Smooth muscle cell of the brain vasculature (primary cell): Measurements from ENCODE around the gene SLC6A20.

ENCODE experiments used
- DNase-seq: peaks from one replicate; pipeline ENCODE4 v3.0.0-alpha.2; 2012; ENCODE audit warnings: low read depth, low spot score

Gene SLC6A20

DNA sequence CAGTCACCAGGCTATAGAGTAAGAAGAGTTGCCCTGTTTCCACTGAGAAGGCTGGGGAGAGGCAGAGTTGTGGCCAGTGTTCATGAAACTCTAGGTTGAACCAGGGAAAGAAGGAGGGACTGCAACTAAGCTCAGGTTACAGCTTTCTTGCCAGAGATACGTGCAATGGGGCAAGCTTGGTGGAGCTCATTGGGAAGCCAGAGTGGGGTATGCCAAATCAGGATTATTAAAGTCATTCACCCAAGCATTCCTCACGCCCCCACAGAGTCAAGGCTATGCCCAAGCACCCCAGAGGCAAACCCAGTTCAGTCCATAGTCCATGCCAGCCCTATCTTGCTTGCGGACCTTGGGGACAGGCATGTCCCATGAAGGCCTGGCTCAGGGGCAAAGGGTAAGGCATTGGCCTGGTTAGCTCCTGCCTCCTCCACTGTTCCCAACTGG is 17.6 kb downstream of the SLC6A20 start:
- no peak for DNase-seq

DNA sequence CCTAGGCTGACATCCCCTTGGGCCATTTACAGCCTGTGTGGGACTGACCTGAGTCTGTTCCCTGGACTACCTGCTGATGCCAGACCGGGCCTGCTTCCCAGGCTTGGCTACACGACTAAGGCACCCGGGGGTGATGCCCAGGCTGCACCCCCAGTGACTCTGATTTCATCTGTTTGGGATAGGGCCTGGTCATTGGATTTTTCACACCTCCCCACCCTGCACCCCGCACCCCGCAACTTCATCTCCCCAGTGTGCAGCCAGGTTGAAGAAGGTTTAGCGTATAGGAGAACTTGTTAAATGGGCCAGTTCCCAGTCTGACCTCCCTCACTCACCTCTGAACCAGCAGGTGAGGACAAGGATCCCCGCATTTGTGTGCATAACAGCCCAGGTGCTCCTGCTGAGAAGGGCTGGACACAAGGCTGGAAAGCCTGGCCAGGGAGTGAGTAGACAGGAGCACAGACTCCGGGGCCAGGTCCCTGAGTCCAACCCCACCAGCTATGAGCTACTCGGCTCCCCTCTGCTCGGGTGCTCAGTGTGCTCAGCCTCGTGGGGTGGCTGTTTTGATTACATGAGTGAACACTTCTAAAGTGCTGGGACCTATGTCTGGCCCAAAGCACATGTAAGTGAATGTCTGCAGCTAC is 18.5 kb downstream of the SLC6A20 start:
- DNase-seq, result no peak

DNA sequence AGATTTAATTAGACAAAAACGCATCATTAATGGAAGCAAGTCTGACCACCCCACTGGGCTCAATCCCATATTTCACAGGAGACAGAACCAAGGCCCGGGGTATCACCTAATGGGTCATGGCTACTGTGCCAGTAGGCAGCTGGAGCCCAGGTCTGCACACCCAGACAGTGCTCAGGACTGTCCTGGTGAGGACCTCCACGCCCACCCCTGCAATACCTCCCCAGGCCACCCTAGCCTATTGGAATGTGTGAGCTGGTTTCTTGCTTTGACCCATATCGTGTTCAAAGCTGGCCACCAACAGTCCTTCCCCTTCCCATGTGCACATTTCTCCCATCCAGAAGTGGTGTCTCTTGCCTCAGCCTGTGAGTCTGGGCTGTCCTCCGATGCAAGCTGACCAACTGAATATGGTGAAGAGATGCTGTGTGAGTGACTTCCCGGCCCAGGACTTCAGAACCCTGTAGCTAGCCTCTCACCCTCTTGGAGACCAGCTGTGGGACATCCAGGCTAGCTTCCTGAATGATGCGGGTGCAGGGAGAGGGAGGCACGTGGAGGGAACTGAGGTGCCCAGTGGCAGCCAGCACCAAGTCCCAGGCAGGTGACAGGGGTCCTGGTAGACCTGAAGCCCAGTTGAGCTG is 19.1 kb downstream of the SLC6A20 start:
- no peak for DNase-seq

DNA sequence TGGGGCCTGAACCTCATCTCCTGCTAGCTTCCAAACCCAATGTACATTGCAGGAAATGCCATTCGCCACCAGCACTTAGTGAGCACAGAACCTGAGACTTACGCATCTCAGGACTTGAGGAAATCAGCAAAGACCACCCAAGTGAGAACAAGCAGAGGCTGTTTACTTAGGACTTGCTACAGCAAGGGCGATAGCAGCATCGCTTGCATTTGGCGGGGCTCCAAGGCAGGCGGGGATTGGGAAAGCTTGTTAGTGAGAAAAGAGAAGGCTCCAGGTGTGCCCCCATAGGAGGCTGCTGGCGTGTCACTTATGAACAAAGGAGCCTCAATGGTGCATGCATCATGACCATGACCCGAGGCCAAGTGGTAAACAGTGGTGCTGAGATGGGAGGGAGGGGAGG is 19.7 kb downstream of the SLC6A20 start:
- no peak for DNase-seq

DNA sequence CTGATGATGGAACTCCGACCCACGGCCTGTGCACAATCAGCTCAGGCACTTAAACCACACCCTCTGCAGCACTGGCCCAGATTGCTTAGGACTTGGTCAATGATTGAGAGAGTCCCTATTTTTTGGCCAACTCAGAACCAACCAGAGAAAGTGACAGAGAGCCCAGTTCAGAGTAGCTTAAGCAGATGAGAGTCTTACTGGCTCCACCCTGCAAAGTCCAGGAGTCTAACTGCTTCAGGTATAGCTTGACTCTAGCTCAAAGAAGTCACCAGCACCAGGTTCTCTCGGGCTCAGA is 20.1 kb downstream of the SLC6A20 start:
- no peak for DNase-seq

DNA sequence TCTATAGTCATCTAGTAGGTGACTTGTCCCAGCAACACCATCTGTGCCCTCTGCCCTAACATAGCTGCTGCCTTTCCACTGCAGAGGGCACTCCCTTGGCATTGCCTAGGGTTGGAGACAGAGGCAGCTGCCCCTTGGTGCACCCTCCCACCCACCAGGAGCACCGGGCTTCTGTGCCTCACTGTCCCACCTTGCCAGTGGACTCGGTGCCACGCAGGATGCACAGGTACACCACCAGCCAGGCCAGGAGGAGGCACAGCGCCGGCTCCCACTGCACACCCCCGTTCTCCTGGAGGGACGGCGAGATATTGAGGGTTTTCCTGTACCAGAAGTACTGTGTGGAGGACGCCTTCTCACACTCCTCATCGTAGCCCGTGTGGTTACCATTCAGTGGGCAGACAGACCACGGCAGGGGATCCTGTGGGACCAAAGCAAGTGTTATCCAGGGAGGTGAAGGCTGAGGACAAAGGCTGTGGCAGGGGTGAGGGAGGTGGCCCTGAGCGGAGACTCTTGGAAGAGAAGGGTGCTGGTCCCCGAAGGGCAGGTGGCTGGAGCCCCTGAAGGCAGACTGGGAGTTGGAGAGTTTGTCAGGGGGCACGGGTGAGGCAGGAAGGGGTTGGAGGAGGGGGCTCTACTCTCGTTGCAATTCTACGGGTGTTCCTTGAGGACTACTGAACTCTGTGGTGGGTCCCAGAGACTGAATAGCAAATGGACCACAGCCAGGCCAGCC is 20.6 kb downstream of the SLC6A20 start:
- DNase-seq, result no peak

DNA sequence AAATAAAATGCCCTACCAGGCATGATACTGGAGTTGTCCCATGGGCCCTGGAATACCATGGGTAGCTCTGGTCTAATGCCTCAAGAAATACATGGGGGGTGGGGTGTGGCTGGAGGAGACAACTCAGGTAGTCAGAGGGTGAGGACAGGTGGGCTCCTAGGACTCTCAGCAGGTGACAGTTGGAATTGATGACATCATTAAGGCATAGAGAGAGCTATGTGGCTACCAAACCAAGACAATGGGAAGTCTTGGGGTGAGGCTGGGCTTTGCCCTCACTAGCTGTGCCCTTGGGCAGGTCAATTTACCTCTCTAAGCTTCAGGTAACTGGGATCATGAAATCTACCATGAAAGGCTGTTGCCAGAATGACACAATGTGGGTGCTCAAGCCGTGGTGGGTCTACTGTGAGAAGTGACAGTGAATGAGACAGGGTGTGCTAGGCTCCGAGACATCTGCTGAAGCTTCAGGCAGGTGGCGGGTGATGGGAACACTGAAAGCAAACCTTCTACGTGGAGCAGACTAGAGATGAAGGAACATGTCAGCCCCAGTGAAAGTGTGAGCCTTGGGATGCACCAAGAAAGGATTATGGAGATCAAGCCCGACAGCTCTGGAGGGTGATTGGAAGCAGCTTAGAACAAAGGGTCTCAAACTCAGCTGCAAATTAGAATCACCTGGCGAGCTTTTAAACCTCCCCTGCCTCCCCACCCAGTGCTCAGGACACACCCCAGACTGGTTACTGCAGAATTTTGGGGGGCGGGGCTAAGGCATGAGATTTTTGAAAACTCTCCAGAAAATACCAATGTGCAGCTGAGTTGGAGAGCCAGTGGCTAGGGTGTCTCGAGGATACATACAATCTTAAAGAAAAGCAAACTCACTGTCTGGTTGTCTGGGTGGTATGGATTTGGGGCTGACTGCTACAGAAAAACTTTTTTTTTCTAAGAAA is 21.5 kb downstream of the SLC6A20 start:
- no peak for DNase-seq

DNA sequence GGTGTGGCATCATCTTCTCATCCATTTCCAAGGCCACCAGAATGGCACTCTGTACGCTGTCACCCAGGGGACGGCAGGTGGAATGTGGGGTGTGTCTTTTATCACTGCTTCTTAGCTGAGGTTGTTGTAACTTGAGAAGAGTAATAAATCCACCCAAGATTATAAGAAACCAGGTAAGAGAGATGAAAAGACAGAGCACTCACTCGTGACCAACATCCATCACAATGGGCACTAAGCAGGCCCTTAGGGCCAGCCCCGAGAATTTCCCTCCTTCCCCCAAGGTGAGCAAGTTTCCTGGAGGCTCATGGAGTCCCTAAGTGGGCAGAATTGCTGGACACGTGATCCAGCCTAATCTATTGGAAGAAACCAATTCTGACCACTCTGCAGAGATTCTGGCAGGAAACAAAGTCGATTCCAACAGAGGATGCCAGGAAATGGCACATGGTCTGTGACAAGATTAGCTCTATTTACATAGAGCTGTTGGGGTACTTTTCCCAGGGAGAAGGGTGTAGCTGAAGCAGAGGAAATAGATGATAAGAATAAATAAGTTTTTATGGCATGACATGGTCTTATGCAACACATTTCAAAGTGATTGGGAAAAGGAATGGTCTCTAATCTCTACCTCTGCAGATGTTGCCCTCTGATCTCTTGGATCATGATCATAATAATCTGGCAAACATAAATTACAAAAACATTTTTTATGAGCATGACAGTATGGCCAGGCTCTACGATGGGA is 22.5 kb downstream of the SLC6A20 start:
- no peak for DNase-seq

DNA sequence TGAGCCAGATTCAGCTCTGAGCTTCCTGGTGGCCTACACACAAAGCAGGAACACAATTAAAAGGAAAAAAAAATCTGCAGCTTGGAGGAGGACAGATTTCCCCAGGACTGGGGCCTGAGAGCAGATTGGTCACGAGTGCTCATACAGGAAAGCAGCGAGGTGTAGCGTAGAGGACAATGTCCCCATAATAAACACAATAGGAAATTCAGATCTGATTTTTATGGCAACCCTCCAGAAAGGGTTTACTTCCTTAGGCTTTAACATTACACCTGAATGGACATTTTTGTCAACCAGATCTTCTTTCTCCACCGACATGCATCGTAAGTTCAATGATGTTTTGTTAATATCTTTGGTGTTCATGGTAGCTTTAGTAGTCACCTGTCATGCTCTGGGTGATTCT is 23.3 kb downstream of the SLC6A20 start:
- no peak for DNase-seq

DNA sequence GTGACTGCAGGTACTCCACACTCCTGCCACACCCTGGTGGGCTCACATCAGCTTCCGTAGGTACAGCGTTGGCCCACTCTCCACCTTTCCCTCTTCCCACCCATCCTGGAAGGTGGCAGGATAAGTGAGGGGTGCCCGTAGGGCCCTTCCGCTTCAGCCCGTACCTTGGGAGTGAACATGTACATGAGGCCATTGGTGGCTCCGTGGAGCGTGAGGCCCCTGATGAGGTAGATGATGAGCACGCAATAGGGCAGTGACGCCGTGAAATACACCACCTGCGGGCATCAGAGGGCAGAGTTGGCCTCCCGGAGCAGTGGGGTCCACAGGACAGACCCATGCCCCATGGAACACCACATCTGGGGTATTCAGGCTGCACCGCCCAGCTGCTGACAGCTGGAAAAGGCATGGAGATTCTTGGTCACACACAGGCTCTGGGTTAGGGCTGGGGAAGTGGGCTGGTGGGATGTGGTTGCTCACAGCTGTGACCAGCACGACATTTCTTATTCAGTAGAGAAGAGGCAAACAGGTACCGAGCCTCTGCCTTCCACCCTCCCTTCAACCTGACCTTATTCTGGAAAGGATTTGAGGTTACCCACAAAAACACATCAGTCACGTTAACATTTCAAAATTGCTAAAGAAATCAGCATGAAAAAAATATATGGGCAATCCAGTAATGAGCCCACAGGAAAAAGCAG is 23.8 kb downstream of the SLC6A20 start:
- no peak for DNase-seq

DNA sequence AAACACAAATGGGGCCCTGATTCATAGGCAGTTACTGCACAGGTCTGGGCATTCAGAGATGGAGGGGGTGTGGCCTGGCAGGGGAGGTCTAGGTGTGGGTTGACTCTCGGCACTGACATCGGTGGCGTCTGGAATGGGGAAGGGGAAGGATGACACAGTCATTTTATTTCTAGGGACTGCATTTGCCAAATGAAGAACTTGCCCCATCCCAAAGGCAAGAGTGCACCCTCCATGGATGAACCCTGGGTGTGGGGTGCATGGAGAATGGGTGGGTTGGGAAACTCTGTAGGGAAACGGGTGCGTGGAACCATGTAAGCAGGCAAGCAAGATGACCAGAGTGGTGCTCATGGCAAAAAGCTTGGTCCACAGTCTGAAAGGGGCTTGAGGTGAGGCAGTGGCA is 24.5 kb downstream of the SLC6A20 start:
- DNase-seq, result no peak

DNA sequence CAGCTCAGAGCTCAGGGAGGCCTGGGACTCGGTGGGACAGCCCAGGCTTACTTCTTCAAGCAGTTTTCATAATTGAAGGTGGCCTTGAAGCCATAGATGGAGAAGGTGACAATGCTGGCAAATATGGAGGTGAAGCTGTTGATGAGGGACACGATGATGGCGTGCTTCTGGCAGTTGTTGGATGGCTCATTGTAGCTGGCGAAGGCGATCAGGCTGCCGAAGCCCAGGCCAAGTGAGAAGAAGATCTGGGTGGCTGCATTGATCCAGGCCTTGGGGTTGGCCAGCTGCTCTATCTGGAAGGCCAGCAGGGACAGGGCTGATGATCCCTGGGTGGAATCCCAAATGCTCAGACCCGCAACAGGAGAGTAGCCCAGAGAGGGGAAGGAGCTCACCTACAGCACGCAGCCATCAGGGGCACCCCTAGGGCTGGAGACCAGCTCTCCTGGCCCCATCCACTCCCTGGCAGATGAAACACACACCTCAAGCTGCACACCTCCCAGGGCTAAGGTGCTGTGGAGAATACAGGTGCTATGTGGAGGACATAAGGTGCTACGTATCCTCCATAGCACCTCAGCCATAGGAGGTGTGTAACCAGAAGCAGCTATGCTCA is 25.1 kb downstream of the SLC6A20 start:
- no peak for DNase-seq

DNA sequence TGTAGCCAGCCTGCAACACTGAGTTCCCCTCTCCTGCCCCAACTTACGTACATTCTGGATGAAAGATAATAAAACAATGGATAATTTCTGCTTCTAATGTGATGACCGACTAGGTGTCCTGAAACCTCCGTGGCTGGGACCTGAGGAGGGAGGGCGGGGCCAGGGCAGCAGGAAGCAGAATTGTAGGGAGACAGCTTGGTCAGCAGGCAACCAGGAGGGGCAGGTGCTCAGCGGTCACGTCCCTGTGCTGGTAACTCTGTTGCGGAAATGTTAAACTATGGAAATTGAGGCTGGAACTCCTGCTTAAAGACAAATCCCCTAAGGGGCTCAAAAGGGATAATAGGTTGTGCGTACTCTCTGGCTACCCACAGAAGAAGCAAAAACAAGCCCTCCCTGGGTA is 30.4 kb downstream of the SLC6A20 start:
- DNase-seq, result no peak

DNA sequence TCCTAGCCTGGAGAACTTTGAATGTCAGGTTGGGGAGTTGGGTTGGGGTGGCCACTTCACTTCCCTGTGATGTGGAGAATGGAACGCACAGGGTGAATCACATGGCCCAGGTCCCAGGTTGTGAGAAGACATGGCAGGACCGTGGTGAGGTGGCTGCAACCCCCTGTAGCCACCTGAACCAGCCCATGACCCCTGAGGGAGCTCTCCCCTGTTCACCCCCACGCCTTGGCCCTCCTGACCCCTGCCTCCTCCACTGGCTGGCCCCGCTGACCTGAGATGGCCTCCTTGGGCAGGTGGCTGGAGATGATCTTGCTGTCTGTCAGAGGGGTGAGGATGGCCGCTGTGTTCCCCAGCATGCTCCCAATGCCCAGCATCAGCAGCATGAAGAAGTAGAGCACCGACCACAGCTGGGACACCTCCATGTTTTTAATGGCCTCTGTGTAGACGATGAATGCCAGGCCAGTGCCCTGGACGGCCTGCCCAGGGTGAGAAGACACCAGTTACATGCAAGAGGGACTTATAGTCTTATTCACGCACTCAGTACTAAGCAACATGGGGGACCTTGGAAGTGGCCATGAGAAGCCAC is 31.0 kb downstream of the SLC6A20 start:
- no peak for DNase-seq

DNA sequence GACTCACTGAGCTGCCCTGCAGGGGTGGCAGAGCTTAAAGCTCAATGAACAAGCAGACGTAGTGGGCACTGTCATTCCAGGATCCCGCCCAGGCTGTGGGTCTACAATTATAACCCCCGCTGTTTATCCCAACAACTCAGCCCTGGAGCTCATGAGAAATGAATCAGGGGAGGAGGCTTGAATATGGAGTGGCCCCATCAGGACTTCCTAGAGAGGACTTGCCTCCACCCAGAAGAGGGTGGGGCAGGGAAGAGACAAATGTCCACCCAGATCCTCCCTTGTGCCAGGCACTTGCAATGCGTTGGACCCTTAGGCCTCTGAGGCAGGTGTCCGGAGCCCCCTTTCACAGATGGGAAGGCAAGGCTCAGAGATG is 33.0 kb downstream of the SLC6A20 start:
- DNase-seq, result no peak

DNA sequence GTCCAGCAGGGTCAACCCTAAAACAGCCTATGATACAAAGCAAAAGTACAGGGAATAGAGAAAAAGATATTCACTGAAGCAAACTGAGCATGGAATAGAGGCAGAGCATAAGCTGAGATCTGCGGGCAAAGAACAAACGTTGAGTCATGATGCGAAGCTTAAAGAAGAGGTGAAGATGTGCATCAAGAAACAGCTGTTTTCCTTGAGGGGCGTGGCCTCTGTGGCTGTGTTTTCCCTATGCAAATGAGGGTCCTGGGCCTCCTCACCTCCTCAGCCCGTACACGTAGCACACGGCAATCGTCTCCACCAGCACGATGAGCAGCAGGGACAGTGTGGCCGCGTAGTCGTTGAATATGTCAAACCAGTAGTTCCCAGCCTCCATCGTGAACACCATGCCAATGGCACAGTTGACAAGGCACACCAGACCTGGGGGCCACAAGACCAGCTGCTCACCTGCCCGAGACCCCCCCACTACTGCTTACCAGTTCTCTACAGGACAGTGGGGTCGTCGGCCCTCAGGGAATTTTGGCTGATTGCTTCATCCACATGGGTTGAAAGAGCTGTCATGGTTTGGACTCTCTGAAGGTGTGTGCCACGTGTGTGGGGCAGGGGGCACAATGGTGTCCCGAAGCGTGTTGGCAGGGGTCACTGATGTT is 33.6 kb downstream of the SLC6A20 start:
- DNase-seq, result no peak

DNA sequence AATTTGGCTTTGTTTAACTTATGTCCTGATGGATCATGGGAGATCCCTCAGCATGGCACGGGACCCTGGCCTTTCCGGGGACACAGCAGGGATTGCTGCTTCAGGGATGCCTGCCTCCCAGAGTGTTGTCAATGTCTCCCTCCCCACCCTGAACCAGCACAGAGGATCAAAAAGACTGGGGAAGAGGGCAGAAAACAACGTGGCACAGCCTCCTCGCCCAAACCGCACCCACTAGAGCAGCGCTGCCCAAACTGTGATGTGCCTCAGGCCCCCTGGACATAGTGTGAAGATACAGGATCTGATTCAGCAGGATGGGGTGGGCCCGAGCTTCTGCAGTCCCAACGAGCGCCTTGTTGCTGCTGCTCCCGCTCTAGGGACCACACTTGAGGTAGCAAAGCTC is 34.5 kb downstream of the SLC6A20 start:
- no peak for DNase-seq

DNA sequence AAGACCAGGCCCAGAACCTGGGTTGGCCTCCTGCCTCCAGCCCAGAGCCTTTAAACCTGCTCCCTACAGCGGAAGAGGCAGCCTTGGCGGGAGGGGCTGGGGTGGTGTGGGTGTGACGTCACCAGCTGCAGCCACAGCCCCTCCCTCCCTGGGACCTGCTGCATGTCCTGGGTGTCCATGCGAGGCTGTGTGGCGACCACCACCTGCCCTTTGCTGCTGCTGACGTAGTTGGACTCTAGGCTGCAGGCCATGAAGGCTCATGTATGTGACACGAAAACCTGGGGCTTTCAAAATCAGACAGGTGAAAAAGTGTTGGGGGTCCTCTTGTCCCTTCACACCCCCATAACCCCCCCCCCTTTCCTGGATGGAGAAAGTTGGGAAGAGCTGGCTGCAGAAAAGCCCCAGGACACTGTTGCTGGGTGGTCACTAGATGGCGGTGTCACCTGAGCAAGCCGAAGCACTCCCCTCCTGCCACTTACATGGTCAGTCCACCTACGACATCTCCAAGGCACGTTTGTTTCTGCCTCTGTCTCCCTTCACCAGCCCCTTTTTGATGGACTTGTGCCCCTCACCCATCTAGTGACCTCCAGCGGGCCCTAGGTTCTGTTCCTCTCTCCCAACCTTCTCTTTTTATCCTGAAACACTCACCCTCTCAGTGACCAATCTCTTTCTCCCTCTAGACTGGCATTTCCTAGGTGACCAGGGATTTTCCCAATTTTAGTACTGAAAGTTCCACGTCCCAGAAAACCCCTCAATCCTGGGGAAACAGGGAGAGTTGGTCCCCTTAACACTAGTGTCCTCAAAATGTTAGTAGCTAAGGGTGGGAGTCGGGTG is 35.2 kb downstream of the SLC6A20 start:
- DNase-seq, result no peak

DNA sequence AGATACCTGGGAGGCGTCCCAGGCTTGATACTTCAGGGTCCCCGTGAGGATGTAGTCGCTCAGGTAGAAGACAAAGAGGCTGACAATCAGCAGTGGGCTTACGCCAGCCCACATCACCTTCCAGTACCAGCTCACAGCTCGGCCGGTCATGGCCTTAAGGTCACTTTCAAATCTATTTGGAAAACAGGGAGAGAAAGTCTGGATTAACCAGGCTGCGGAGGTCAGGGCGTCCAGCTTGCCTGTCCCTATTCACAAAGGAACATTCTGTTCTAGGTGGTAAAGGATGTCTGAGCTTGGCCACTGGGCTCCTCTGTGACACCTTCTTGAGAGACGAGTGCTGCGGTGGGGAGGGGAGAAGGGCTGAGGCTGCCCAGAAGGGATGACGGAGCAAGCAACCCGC is 36.5 kb downstream of the SLC6A20 start:
- no peak for DNase-seq
